Fibroblast of lung (primary cell): ENCODE data around the gene COL6A2. TPM values are rescaled to one million over a fixed set of nuclear protein-coding genes. Genes with fewer than 3 reads are reported as not detected.

ENCODE experiments used
- DNase-seq, 2 donors: peaks; one replicate each; pipeline versions ENCODE4 v3.0.0 to v3.0.0-alpha.2; 2010; ENCODE audit warnings: low read depth in 2 of 2
- H2AFZ ChIP-seq: 2 replicates; pipeline ENCODE4 v1.5.1; 2012; ENCODE audit warnings: low read length, control low read depth, inconsistent platforms
- H3K27ac ChIP-seq: 2 replicates; pipeline ENCODE4 v1.5.1; 2011; ENCODE audit warnings: low read length, control low read depth; ENCODE audit not compliant: insufficient read depth
- H3K27me3 ChIP-seq: 2 replicates; pipeline ENCODE4 v1.5.1; 2011; ENCODE audit warnings: mild to moderate bottlenecking, low read length; ENCODE audit not compliant: control insufficient read depth, insufficient read depth
- H3K36me3 ChIP-seq: 2 replicates; pipeline ENCODE4 v1.5.1; 2011; ENCODE audit warnings: low read length; ENCODE audit not compliant: control insufficient read depth, insufficient read depth
- H3K4me1 ChIP-seq: 2 replicates; pipeline ENCODE4 v1.5.1; 2011; ENCODE audit warnings: low read length; ENCODE audit not compliant: control insufficient read depth, insufficient read depth; ENCODE audit errors: extremely low read depth
- H3K4me2 ChIP-seq: 2 replicates; pipeline ENCODE4 v1.5.1; 2011; ENCODE audit warnings: low read length, control low read depth; ENCODE audit not compliant: insufficient read depth; ENCODE audit errors: extremely low read depth
- H3K4me3 ChIP-seq, 4 experiments: fragments of 200-600 bp in 1 of 4; sonication (generic) in 1 of 4; replicated peaks in 1 of 4; 2 replicates each; pipeline ENCODE4 v1.5.1; 2011 to 2016; ENCODE audit warnings: low read length in 4 of 4, low read depth in 3 of 4, mild to moderate bottlenecking in 3 of 4, control low read depth in 2 of 4, inconsistent platforms in 1 of 4, mixed read lengths in 1 of 4; ENCODE audit not compliant: insufficient read depth in 1 of 4; ENCODE audit errors: control extremely low read depth in 1 of 4
- H3K79me2 ChIP-seq: 2 replicates; pipeline ENCODE4 v1.5.1; 2012; ENCODE audit warnings: mild to moderate bottlenecking, low read length, inconsistent platforms; ENCODE audit not compliant: control insufficient read depth, insufficient read depth
- H3K9ac ChIP-seq: 2 replicates; pipeline ENCODE4 v1.5.1; 2011; ENCODE audit warnings: mild to moderate bottlenecking, low read length, control low read depth; ENCODE audit not compliant: insufficient read depth
- H3K9me3 ChIP-seq: 2 replicates; pipeline ENCODE4 v1.5.1; 2012; ENCODE audit warnings: low read depth, low read length; ENCODE audit not compliant: control insufficient read depth, insufficient read depth
- H4K20me1 ChIP-seq: 2 replicates; pipeline ENCODE4 v1.5.1; 2011; ENCODE audit warnings: low read length; ENCODE audit not compliant: control insufficient read depth, insufficient read depth; ENCODE audit errors: extremely low read depth
- EZH2 ChIP-seq: IDR thresholded peaks from 2 replicates; pipeline ENCODE4 v1.5.1; 2012; ENCODE audit warnings: low read length, control low read depth, mild to moderate bottlenecking; ENCODE audit errors: missing control alignments
- polyA plus RNA-seq, 2 donors: library from polyadenylated mRNA; depleted of rRNA in 1 of 2; stranded (reverse) in 1 of 2; unstranded in 1 of 2; fragments of >200 nt; gene quantifications; 2 replicates each; pipeline ENCODE4 v1.2.1, GENCODE V29; 2011 to 2012; ENCODE audit warnings: missing spikeins in 1 of 2
- total RNA-seq: library from RNA; depleted of rRNA; stranded (reverse); fragments of >200 nt; gene quantifications from 2 replicates; pipeline ENCODE4 v1.2.1, GENCODE V29; 2014
- TF ChIP-seq, protein P1 (sequence below), 2 donors: IDR thresholded peaks in 1 of 2; conservative IDR thresholded peaks in 1 of 2; 1 replicate in 1 of 2; 2 replicates in 1 of 2; pipeline ENCODE4 v1.5.1; 2011 to 2012; ENCODE audit warnings: low read length in 2 of 2, control low read depth in 1 of 2, inconsistent platforms in 1 of 2, low read depth in 1 of 2, mild to moderate bottlenecking in 1 of 2

COL6A2 gene
- total and polyA plus RNA-seq, 2 donors (not counting 1 experiment from before 2014, with no cell fraction given): 702 to 782 TPM

- DNase-seq: no peak
- Histone ChIP-seq H3K27me3 (no peaks in the 10 kb centered on the region), H3K79me2 (peaks cover 85% of the 10 kb centered on the region), H3K4me3 (no peak overlapping the region), H3K27ac (no peak overlapping the region), H3K36me3 (peaks cover 54% of the 10 kb centered on the region), H4K20me1 (peaks cover 4% of the 10 kb centered on the region), H3K4me2 (no peak overlapping the region), H2AFZ (no peak overlapping the region), H3K9ac (no peak overlapping the region), H3K4me1 (peaks cover 2% of the 10 kb centered on the region), H3K9me3 (no peaks in the 10 kb centered on the region)
- TF ChIP-seq, protein P1, sequence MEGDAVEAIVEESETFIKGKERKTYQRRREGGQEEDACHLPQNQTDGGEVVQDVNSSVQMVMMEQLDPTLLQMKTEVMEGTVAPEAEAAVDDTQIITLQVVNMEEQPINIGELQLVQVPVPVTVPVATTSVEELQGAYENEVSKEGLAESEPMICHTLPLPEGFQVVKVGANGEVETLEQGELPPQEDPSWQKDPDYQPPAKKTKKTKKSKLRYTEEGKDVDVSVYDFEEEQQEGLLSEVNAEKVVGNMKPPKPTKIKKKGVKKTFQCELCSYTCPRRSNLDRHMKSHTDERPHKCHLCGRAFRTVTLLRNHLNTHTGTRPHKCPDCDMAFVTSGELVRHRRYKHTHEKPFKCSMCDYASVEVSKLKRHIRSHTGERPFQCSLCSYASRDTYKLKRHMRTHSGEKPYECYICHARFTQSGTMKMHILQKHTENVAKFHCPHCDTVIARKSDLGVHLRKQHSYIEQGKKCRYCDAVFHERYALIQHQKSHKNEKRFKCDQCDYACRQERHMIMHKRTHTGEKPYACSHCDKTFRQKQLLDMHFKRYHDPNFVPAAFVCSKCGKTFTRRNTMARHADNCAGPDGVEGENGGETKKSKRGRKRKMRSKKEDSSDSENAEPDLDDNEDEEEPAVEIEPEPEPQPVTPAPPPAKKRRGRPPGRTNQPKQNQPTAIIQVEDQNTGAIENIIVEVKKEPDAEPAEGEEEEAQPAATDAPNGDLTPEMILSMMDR (conservative IDR thresholded peaks at IDR 0.05 in 1 of 2, IDR thresholded peaks at IDR 0.05 in 1 of 2; ENCODE audit: low read depth in 1 of 2, low read length in 2 of 2): no peak
- no peak for TF ChIP-seq EZH2
Measured at GRCh38 chr21:46111193-46111571, 13.3 kb downstream of the COL6A2 start.

DNA sequence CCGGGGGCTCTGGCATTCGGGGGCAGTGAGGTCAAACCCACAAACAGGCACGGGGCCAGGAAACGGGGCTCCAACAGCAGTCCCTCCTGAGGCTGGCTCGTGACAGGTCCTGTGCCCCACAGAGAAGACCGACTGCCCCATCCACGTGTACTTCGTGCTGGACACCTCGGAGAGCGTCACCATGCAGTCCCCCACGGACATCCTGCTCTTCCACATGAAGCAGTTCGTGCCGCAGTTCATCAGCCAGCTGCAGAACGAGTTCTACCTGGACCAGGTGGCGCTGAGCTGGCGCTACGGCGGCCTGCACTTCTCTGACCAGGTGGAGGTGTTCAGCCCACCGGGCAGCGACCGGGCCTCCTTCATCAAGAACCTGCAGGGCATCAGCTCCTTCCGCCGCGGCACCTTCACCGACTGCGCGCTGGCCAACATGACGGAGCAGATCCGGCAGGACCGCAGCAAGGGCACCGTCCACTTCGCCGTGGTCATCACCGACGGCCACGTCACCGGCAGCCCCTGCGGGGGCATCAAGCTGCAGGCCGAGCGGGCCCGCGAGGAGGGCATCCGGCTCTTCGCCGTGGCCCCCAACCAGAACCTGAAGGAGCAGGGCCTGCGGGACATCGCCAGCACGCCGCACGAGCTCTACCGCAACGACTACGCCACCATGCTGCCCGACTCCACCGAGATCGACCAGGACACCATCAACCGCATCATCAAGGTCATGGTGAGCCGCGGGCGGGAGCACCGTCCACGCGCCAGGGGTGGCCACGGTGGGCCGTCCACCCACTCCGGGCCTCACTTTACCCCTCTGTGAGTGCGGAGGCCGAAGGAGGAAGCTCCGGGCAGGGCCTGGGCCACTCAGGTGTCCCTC lies 14.2 kb downstream of the COL6A2 start:
- H3K4me3 ChIP-seq: no peak overlapping the region
- H3K36me3 ChIP-seq: peaks cover 63% of the 10 kb centered on the region
- no peak overlapping the region for H3K4me2 ChIP-seq
- peaks cover 4% of the 10 kb centered on the region for H4K20me1 ChIP-seq
- no peak for DNase-seq
- H3K27me3 ChIP-seq: no peaks in the 10 kb centered on the region
- H3K79me2 ChIP-seq: peaks cover 81% of the 10 kb centered on the region
- TF ChIP-seq, protein P1 (conservative IDR thresholded peaks at IDR 0.05 in 1 of 2, IDR thresholded peaks at IDR 0.05 in 1 of 2; ENCODE audit: low read depth in 1 of 2, low read length in 2 of 2): no peak
- TF ChIP-seq EZH2: no peak
- H3K27ac ChIP-seq: no peak overlapping the region
- no peak overlapping the region for H3K9ac ChIP-seq
- peaks cover 2% of the 10 kb centered on the region for H3K4me1 ChIP-seq
- H3K9me3 ChIP-seq: no peaks in the 10 kb centered on the region
- no peak overlapping the region for H2AFZ ChIP-seq

DNA sequence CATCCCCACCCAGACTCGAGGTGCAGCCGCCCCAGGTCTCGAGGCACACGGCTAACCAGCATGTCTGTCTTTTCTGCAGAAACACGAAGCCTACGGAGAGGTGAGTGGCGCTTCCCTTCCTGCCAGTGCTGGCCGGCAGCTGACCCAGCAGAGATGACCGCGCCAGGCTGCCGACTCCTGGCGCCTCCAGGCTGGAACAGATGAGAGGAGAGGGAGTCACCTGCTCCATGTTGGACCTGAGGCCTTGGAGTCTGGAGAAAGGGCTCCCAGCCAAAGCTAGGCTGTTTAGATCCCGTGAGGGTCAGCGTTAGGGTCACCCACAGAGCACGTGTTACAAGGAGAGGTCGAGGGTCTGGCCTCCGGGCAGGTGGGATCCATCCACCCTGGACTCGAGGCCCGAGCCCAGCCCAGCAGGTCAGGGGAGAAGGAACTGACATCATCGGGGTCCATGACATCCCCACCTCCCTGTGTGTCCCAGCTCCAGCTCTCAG lies 14.9 kb downstream of the COL6A2 start:
- H4K20me1 ChIP-seq: peaks cover 4% of the 10 kb centered on the region

More for the DNA sequence above, 14.9 kb downstream of the COL6A2 start:
- Histone ChIP-seq H3K4me1 (peaks cover 2% of the 10 kb centered on the region), H3K9me3 (no peaks in the 10 kb centered on the region), H3K4me2 (no peak overlapping the region), H2AFZ (no peak overlapping the region), H3K36me3 (peaks cover 69% of the 10 kb centered on the region), H3K79me2 (peaks cover 77% of the 10 kb centered on the region), H3K27me3 (no peaks in the 10 kb centered on the region), H3K27ac (no peak overlapping the region), H3K4me3 (no peak overlapping the region), H3K9ac (no peak overlapping the region)
- no peak for DNase-seq
- no peak for TF ChIP-seq EZH2
- TF ChIP-seq, protein P1 (conservative IDR thresholded peaks at IDR 0.05 in 1 of 2, IDR thresholded peaks at IDR 0.05 in 1 of 2; ENCODE audit: low read depth in 1 of 2, low read length in 2 of 2): no peak
